ENCODE results near the gene GGA2.

The GGA2 gene

GRCh38 chr16:23534868-23535860, 24.9 kb upstream of the GGA2 start:
- DNase-seq (ENCODE audit: low spot score in 2 of 2) (no peak), ATAC-seq (ENCODE audit: low read depth) (no peak)
- no peaks in the 10 kb centered on the region for H3K4me1 Mint-ChIP-seq
- no peak overlapping the region for H3K4me3 Mint-ChIP-seq
- no peak overlapping the region for H3K27ac Mint-ChIP-seq
- H3K9me3 Mint-ChIP-seq = no peaks in the 10 kb centered on the region
- H3K27me3 Mint-ChIP-seq = no peaks in the 10 kb centered on the region
- peaks cover 10% of the 10 kb centered on the region for H3K36me3 Mint-ChIP-seq

GRCh38 chr16:23532448-23532847, 22.2 kb upstream of the GGA2 start:
- no peak for ATAC-seq (ENCODE audit: low read depth)
- no peak overlapping the region for H3K27ac Mint-ChIP-seq
- no peak for DNase-seq (ENCODE audit: low spot score in 2 of 2)
- H3K9me3 Mint-ChIP-seq = no peaks in the 10 kb centered on the region
- no peak overlapping the region for H3K4me3 Mint-ChIP-seq
- H3K4me1 Mint-ChIP-seq = no peaks in the 10 kb centered on the region
- H3K36me3 Mint-ChIP-seq = peaks cover 8% of the 10 kb centered on the region
- no peaks in the 10 kb centered on the region for H3K27me3 Mint-ChIP-seq

GRCh38 chr16:23530062-23530461, 19.8 kb upstream of the GGA2 start:
- H3K4me3 Mint-ChIP-seq = no peak overlapping the region
- no peaks in the 10 kb centered on the region for H3K27me3 Mint-ChIP-seq
- ATAC-seq (ENCODE audit: low read depth) (no peak), DNase-seq (ENCODE audit: low spot score in 2 of 2) (no peak)
- H3K36me3 Mint-ChIP-seq = peaks cover 16% of the 10 kb centered on the region
- no peak overlapping the region for H3K27ac Mint-ChIP-seq
- H3K9me3 Mint-ChIP-seq = no peaks in the 10 kb centered on the region
- no peaks in the 10 kb centered on the region for H3K4me1 Mint-ChIP-seq

GRCh38 chr16:23528644-23529310, 18.5 kb upstream of the GGA2 start:
- DNase-seq (ENCODE audit: low spot score in 2 of 2) (no peak), ATAC-seq (ENCODE audit: low read depth) (no peak)
- Mint-ChIP-seq H3K4me1 (no peaks in the 10 kb centered on the region), H3K36me3 (peaks cover 19% of the 10 kb centered on the region), H3K27ac (no peak overlapping the region), H3K9me3 (no peaks in the 10 kb centered on the region), H3K4me3 (no peak overlapping the region), H3K27me3 (no peaks in the 10 kb centered on the region)

- no peaks in the 10 kb centered on the region for H3K9me3 Mint-ChIP-seq
- H3K27me3 Mint-ChIP-seq = no peaks in the 10 kb centered on the region
- H3K4me1 Mint-ChIP-seq = no peaks in the 10 kb centered on the region
- H3K36me3 Mint-ChIP-seq = peaks cover 17% of the 10 kb centered on the region
- H3K27ac Mint-ChIP-seq = no peak overlapping the region
- no peak for ATAC-seq (ENCODE audit: low read depth)
- DNase-seq (ENCODE audit: low spot score in 2 of 2) = no peak
- H3K4me3 Mint-ChIP-seq = no peak overlapping the region
Measured at GRCh38 chr16:23527961-23528643, 17.8 kb upstream of the GGA2 start.

DNA sequence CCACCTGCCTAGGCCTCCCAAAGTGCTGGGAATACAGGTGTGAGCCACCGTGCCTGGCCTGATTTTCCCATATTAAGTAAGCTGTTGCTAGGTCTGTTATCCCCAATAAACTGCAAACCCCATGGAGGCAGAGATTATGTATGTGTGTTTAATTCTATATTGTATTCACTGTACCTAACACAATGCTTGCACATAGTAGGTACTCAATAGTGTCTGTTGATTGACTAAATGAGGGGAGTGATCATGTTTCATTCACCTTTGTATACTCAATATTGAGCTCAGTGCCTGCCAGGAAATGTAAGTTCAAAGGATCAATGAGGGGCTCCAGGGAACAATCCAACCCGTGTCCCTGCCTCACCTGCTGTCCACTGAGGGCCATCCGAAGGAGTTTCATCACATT, 14.6 kb upstream of the GGA2 start:
- Mint-ChIP-seq H3K36me3 (peaks cover 21% of the 10 kb centered on the region), H3K9me3 (no peaks in the 10 kb centered on the region), H3K27me3 (no peaks in the 10 kb centered on the region), H3K4me1 (peaks cover 5% of the 10 kb centered on the region), H3K4me3 (no peak overlapping the region), H3K27ac (no peak overlapping the region)
- ATAC-seq (ENCODE audit: low read depth) (no peak), DNase-seq (ENCODE audit: low spot score in 2 of 2) (no peak)

DNA sequence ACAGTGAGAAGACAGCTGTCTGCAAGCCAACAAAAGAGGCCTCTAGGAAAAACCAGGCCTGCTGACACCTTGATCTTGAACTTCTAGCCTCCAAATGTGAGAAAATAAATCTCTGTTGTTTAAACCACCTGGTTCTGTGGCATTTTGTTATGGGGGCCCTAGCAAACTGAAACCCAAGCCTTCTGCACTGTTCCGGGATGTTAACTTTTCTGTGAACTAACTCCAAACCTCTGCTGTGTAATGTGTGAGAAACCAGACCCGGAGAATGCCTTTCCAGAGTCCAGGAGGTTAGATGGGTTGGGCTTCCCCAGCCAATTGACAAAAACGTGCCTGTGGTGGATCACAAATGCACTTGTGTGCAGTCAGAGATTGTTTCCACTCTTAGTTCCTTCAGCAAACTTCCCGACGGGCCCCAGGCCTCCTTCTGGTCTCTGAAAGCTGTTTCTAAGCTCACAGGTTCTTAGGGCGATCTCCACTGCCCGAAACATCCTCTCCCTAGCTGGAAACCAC, 13.6 kb upstream of the GGA2 start:
- no peaks in the 10 kb centered on the region for H3K27me3 Mint-ChIP-seq
- no peak overlapping the region for H3K27ac Mint-ChIP-seq
- ATAC-seq (ENCODE audit: low read depth) = no peak
- no peak for DNase-seq (ENCODE audit: low spot score in 2 of 2)
- peaks cover 21% of the 10 kb centered on the region for H3K36me3 Mint-ChIP-seq
- H3K4me1 Mint-ChIP-seq = peaks cover 11% of the 10 kb centered on the region
- H3K4me3 Mint-ChIP-seq = no peak overlapping the region
- no peaks in the 10 kb centered on the region for H3K9me3 Mint-ChIP-seq

DNA sequence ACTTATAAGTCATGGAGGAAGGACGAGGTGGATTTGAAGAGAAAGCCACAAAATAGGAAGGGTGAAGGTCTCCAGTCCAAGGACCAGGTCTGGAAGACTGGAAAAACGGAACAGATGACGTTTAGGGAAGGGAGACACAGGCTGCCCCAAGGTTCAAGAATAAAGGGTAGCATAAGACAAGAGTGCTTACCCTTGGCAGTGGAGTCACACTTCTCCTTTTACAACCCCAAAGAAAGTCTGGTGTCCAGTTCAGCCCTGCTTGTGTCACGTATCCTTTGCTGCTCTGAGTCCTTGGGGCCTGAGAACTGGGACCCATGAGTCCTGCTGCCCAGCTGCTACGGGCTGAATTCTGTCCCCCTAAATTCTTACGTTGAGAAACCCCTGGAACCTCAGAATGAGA, 13.0 kb upstream of the GGA2 start:
- H3K36me3 Mint-ChIP-seq = peaks cover 21% of the 10 kb centered on the region
- no peak overlapping the region for H3K27ac Mint-ChIP-seq
- H3K27me3 Mint-ChIP-seq = no peaks in the 10 kb centered on the region
- ATAC-seq (ENCODE audit: low read depth) (no peak), DNase-seq (ENCODE audit: low spot score in 2 of 2) (no peak)
- no peaks in the 10 kb centered on the region for H3K9me3 Mint-ChIP-seq
- H3K4me1 Mint-ChIP-seq = peaks cover 15% of the 10 kb centered on the region
- no peak overlapping the region for H3K4me3 Mint-ChIP-seq

DNA sequence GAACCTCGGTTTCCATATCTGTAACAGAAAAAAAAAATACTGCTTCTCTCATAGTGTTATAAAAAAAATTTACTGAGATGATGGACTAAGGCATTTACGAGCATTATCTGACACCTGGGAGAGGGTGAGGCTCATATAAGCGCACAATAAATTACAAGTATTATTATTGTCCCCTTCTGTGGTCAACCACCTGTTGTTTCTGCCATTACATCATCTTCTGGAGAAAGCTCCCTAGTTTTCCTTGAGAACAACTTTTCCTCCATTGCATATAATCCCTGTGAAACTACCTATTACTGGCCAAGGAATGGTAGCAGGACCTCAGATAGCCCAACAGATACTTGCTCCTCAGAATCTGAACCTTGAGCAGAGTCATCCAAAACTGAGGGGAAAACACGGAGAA, 11.7 kb upstream of the GGA2 start:
- Mint-ChIP-seq H3K9me3 (no peaks in the 10 kb centered on the region), H3K27me3 (no peaks in the 10 kb centered on the region), H3K4me1 (peaks cover 22% of the 10 kb centered on the region), H3K4me3 (no peak overlapping the region), H3K36me3 (peaks cover 17% of the 10 kb centered on the region), H3K27ac (peak overlapping the region; percentile 17)
- no peak for DNase-seq (ENCODE audit: low spot score in 2 of 2)
- no peak for ATAC-seq (ENCODE audit: low read depth)

DNA sequence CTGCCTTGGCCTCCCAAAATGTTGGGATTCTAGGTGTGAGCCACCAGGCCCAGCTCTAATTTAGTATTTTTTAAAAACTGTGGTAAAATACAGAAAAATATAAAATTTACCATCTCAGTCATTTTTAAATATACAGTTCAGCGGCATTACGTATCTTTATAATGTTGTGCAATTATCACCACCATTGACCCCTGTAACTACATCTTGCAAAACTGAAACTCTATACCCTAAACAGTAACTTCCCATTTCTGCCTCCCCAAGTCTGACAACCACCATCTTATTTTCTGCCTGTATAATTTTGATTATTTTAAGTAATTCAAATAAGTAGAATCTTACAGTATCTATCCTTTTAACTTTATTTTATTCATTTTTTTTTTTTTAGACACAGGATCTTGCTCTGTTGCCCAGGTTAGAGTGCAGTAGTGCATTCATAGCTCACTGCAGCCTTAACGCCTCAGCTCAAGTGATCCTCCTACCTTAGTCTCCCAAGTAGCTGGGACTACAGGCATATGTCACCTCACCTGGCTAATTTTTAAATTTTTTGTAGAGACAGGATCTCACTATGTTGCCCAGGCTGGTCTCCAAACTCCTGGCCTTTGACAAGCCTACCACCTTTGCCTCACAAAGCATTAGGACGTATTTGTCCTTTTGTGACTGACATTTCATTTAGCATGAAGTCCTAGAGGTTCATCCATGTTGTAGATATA, 10.9 kb upstream of the GGA2 start:
- no peaks in the 10 kb centered on the region for H3K27me3 Mint-ChIP-seq
- ATAC-seq (ENCODE audit: low read depth) (peak; percentile 15), DNase-seq (ENCODE audit: low spot score in 2 of 2) (no peak)
- H3K9me3 Mint-ChIP-seq = no peaks in the 10 kb centered on the region
- H3K27ac Mint-ChIP-seq = peak overlapping the region; percentile 17
- peaks cover 15% of the 10 kb centered on the region for H3K36me3 Mint-ChIP-seq
- peaks cover 30% of the 10 kb centered on the region for H3K4me1 Mint-ChIP-seq
- H3K4me3 Mint-ChIP-seq = peak overlapping the region; percentile 7

DNA sequence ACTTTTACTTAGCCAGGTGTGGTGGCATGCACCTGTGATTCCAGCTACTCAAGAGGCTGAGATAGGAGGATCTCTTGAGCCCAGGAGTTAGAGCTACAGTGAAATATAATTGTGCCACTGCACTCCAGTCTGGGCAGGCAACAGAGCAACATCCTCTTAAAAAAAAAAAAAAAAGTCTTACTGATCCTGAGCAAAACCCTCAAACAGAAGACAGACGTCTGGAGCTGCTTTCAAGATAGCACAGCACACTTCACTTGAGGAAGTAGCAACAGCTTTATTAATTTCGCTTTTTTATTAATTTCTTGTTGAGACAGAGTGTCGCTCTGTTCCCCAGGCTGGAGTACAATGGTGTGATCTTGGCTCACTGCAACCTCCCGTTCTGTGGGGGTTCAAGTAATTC, 10.2 kb upstream of the GGA2 start:
- Mint-ChIP-seq H3K4me1 (peaks cover 33% of the 10 kb centered on the region), H3K4me3 (no peak overlapping the region), H3K36me3 (peaks cover 15% of the 10 kb centered on the region), H3K27me3 (no peaks in the 10 kb centered on the region), H3K9me3 (no peaks in the 10 kb centered on the region), H3K27ac (no peak overlapping the region)
- ATAC-seq (ENCODE audit: low read depth) (peak; percentile 14), DNase-seq (ENCODE audit: low spot score in 2 of 2) (no peak)

DNA sequence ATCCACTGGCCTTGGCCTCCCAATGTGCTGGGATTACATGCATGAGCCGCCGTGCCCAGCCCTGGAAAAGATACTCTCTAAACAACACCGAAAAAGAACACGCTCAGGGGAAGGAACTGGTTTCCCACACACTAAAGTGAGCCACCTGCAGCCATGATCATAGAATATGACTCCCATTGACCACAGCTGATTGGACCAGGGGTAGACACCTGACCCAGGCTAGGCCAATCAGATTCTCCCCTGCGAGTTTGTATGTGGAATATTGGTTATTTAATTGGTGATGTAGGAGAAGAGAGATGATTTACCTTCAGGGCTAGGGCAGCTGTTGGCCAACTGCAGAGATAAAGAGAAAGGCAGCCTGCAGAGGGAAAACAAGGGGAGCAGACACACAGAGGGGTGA, 9.0 kb upstream of the GGA2 start:
- Mint-ChIP-seq H3K4me1 (peaks cover 37% of the 10 kb centered on the region), H3K4me3 (peak overlapping the region; percentile 29), H3K36me3 (peaks cover 11% of the 10 kb centered on the region), H3K27ac (peak overlapping the region; percentile 92), H3K9me3 (no peaks in the 10 kb centered on the region), H3K27me3 (no peaks in the 10 kb centered on the region)
- DNase-seq (ENCODE audit: low spot score in 2 of 2) (no peak), ATAC-seq (ENCODE audit: low read depth) (no peak)

- H3K36me3 Mint-ChIP-seq = peaks cover 8% of the 10 kb centered on the region
- H3K4me1 Mint-ChIP-seq = peaks cover 37% of the 10 kb centered on the region
- H3K9me3 Mint-ChIP-seq = no peaks in the 10 kb centered on the region
- ATAC-seq (ENCODE audit: low read depth) = peak; percentile 65
- H3K27ac Mint-ChIP-seq = peak overlapping the region; percentile 92
- peak overlapping the region; percentile 55 for H3K4me3 Mint-ChIP-seq
- DNase-seq (ENCODE audit: low spot score in 2 of 2) = peak in 1 of 2 donors; percentile 42
- no peaks in the 10 kb centered on the region for H3K27me3 Mint-ChIP-seq
Measured at GRCh38 chr16:23518435-23518891, 8.2 kb upstream of the GGA2 start.

Data from memory B cell (primary cell).